ENCODE results near the gene WAPL. TPM values are rescaled to one million over a fixed set of nuclear protein-coding genes. Genes with fewer than 3 reads are reported as not detected.

Gene WAPL
- total and polyA plus RNA-seq, 2 of the 13 experiments (the other 11 are each of a cell fraction or from before 2014, with no cell fraction given): 13.2 to 43.5 TPM

DNA sequence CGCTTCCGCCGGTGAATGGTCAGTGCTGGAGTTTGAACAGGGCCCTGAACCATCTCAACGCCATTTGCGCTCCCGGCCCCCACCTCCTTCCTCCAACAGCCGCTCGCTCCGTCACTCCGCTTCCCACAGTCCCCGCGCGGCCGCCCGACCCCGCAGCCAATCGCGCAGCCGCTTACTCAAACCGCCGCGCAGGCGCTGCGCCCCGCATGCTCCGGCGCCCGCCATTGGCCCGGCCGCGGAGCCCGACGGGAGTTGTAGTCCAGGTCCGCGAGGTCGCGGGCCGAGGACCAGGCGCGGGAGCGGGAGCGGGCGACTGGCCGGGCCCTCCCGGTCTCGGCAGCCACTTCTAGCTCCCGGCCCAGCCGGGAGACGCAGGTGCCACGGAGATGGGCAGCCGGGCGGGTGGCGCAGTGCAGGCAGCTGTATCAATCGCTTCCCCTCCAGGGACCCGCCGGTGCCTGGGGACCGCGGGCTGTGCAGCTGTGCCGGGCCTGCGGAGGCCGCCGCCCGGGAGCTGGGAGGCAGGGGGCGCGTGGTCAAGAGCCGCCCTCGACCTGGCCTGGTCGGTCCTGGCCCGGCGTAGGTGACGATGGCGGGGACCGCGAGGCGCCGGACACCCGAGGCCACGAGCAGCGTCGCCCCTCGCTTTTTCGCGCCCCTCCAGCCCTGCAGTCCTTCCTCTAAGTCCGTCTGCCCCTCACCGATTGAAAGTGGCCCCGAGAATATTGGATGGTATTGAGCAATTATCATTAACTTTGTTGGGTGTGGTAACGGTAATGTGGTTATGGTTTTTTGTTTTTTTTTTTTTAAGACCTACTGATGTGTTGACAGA, at the start of gene WAPL (continued):
- peak; percentile 79 for TF ChIP-seq ZNF709 (CRISPR knock-in tag; IDR thresholded peaks at IDR 0.05)
- TF ChIP-seq ZNF263 (CRISPR knock-in tag; IDR thresholded peaks at IDR 0.05): 0 out of 2 replicates have a peak, but pooled peaks have one; percentile 42
- TF ChIP-seq SP1 (IDR thresholded peaks at IDR 0.05): no peak
- no peak; the same call in 1 of the 2 replicates for TF ChIP-seq SP1 (CRISPR knock-in tag; IDR thresholded peaks at IDR 0.05)
- no peak for TF ChIP-seq ZFP1 (CRISPR knock-in tag; IDR thresholded peaks at IDR 0.05)
- TF ChIP-seq, protein P1, sequence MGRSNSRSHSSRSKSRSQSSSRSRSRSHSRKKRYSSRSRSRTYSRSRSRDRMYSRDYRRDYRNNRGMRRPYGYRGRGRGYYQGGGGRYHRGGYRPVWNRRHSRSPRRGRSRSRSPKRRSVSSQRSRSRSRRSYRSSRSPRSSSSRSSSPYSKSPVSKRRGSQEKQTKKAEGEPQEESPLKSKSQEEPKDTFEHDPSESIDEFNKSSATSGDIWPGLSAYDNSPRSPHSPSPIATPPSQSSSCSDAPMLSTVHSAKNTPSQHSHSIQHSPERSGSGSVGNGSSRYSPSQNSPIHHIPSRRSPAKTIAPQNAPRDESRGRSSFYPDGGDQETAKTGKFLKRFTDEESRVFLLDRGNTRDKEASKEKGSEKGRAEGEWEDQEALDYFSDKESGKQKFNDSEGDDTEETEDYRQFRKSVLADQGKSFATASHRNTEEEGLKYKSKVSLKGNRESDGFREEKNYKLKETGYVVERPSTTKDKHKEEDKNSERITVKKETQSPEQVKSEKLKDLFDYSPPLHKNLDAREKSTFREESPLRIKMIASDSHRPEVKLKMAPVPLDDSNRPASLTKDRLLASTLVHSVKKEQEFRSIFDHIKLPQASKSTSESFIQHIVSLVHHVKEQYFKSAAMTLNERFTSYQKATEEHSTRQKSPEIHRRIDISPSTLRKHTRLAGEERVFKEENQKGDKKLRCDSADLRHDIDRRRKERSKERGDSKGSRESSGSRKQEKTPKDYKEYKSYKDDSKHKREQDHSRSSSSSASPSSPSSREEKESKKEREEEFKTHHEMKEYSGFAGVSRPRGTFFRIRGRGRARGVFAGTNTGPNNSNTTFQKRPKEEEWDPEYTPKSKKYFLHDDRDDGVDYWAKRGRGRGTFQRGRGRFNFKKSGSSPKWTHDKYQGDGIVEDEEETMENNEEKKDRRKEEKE (IDR thresholded peaks at IDR 0.05): no peak
- no peak for TF ChIP-seq MTF1 (CRISPR knock-in tag; IDR thresholded peaks at IDR 0.05)
- peak; percentile 91 for TF ChIP-seq KDM2A (CRISPR knock-in tag; IDR thresholded peaks at IDR 0.05; ENCODE audit: borderline replicate concordance, low read depth)
- TF ChIP-seq HNRNPLL (IDR thresholded peaks at IDR 0.05; ENCODE audit: low read depth, low read length, poor library complexity, severe bottlenecking): peak; percentile 99
- 0 out of 2 replicates have a peak, but pooled peaks have one; percentile 30 for TF ChIP-seq ZFP41 (CRISPR knock-in tag; IDR thresholded peaks at IDR 0.05; ENCODE audit: borderline replicate concordance)
- TF ChIP-seq SP140L (CRISPR knock-in tag; IDR thresholded peaks at IDR 0.05; ENCODE audit: borderline replicate concordance): no peak
- no peak for TF ChIP-seq FOSL1 (CRISPR knock-in tag; IDR thresholded peaks at IDR 0.05; ENCODE audit: borderline replicate concordance)
- TF ChIP-seq SNAI1 (CRISPR knock-in tag; IDR thresholded peaks at IDR 0.05; ENCODE audit: borderline replicate concordance): no peak
- TF ChIP-seq FOSL2 (CRISPR knock-in tag; IDR thresholded peaks at IDR 0.05): no peak
- no peak for TF ChIP-seq ZNF567 (CRISPR knock-in tag; IDR thresholded peaks at IDR 0.05; ENCODE audit: borderline replicate concordance)
- no peak for TF ChIP-seq SOX6 (IDR thresholded peaks at IDR 0.05)
- TF ChIP-seq SOX6 (CRISPR knock-in tag; IDR thresholded peaks at IDR 0.05): 0 out of 2 replicates have a peak, but pooled peaks have one; percentile 18
- peak; percentile 71 for TF ChIP-seq TAF1 (CRISPR knock-in tag; IDR thresholded peaks at IDR 0.05)
- TF ChIP-seq ZNF12 (CRISPR knock-in tag; IDR thresholded peaks at IDR 0.05): peak; percentile 47; the same call in 1 of the 2 replicates
- TF ChIP-seq, protein P2, sequence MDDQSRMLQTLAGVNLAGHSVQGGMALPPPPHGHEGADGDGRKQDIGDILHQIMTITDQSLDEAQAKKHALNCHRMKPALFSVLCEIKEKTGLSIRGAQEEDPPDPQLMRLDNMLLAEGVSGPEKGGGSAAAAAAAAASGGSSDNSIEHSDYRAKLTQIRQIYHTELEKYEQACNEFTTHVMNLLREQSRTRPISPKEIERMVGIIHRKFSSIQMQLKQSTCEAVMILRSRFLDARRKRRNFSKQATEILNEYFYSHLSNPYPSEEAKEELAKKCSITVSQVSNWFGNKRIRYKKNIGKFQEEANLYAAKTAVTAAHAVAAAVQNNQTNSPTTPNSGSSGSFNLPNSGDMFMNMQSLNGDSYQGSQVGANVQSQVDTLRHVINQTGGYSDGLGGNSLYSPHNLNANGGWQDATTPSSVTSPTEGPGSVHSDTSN (CRISPR knock-in tag; IDR thresholded peaks at IDR 0.05; ENCODE audit: borderline replicate concordance): peak; percentile 56; the same call in 1 of the 2 replicates
- peak; percentile 71 for TF ChIP-seq POLR2AphosphoS5 (IDR thresholded peaks at IDR 0.05; ENCODE audit: low read depth, low read length)
- TF ChIP-seq, protein P3, sequence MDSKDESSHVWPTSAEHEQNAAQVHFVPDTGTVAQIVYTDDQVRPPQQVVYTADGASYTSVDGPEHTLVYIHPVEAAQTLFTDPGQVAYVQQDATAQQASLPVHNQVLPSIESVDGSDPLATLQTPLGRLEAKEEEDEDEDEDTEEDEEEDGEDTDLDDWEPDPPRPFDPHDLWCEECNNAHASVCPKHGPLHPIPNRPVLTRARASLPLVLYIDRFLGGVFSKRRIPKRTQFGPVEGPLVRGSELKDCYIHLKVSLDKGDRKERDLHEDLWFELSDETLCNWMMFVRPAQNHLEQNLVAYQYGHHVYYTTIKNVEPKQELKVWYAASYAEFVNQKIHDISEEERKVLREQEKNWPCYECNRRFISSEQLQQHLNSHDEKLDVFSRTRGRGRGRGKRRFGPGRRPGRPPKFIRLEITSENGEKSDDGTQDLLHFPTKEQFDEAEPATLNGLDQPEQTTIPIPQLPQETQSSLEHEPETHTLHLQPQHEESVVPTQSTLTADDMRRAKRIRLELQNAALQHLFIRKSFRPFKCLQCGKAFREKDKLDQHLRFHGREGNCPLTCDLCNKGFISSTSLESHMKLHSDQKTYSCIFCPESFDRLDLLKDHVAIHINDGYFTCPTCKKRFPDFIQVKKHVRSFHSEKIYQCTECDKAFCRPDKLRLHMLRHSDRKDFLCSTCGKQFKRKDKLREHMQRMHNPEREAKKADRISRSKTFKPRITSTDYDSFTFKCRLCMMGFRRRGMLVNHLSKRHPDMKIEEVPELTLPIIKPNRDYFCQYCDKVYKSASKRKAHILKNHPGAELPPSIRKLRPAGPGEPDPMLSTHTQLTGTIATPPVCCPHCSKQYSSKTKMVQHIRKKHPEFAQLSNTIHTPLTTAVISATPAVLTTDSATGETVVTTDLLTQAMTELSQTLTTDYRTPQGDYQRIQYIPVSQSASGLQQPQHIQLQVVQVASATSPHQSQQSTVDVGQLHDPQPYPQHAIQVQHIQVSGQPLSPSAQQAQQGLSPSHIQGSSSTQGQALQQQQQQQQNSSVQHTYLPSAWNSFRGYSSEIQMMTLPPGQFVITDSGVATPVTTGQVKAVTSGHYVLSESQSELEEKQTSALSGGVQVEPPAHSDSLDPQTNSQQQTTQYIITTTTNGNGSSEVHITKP (CRISPR knock-in tag; IDR thresholded peaks at IDR 0.05; ENCODE audit: low read depth): no peak
- no peak; the same call in 1 of the 2 replicates for TF ChIP-seq ZZZ3 (CRISPR knock-in tag; IDR thresholded peaks at IDR 0.05; ENCODE audit: borderline replicate concordance)
- 0 out of 2 replicates have a peak, but pooled peaks have one; percentile 54 for TF ChIP-seq ZNF160 (CRISPR knock-in tag; IDR thresholded peaks at IDR 0.05)
